Measurements from ENCODE around the gene ELMO2.
"Not testable (repeated sequence)": the region's sequence is repeated elsewhere in the genome, so short reads cannot be mapped to it uniquely, and the experiment has no call there.

ELMO2 gene

GRCh38 chr20:46402331-46402811 lies 4.0 kb downstream of the ELMO2 start:
- no peak for DNase-seq (ENCODE audit: low read depth in 2 of 2)

- DNase-seq (ENCODE audit: low read depth in 2 of 2): no peak
Measured at GRCh38 chr20:46401478-46401860, 4.9 kb downstream of the ELMO2 start.

GRCh38 chr20:46400828-46401477 lies 5.5 kb downstream of the ELMO2 start:
- DNase-seq (ENCODE audit: low read depth in 2 of 2): no peak

- no peak for DNase-seq (ENCODE audit: low read depth in 2 of 2)
Measured at GRCh38 chr20:46400253-46400652, 6.2 kb downstream of the ELMO2 start.

- no peak for DNase-seq (ENCODE audit: low read depth in 2 of 2)
Measured at GRCh38 chr20:46399401-46399800, 7.0 kb downstream of the ELMO2 start.

GRCh38 chr20:46398963-46399362 lies 7.5 kb downstream of the ELMO2 start:
- DNase-seq (ENCODE audit: low read depth in 2 of 2): no peak

GRCh38 chr20:46396052-46396740 lies 10.2 kb downstream of the ELMO2 start:
- no peak for DNase-seq (ENCODE audit: low read depth in 2 of 2)

GRCh38 chr20:46394872-46395760 lies 11.3 kb downstream of the ELMO2 start:
- no peak for DNase-seq (ENCODE audit: low read depth in 2 of 2)

- DNase-seq (ENCODE audit: low read depth in 2 of 2): no peak
Measured at GRCh38 chr20:46393967-46394366, 12.4 kb downstream of the ELMO2 start.

GRCh38 chr20:46388937-46389336 lies 17.5 kb downstream of the ELMO2 start:
- DNase-seq (ENCODE audit: low read depth in 2 of 2): no peak

- no peak for DNase-seq (ENCODE audit: low read depth in 2 of 2)
Measured at GRCh38 chr20:46388201-46388836, 18.1 kb downstream of the ELMO2 start.

GRCh38 chr20:46387054-46387453 lies 19.4 kb downstream of the ELMO2 start:
- DNase-seq (ENCODE audit: low read depth in 2 of 2): not testable (repeated sequence)

GRCh38 chr20:46378412-46379009 lies 27.9 kb downstream of the ELMO2 start:
- no peak for DNase-seq (ENCODE audit: low read depth in 2 of 2)

GRCh38 chr20:46377518-46377917 lies 28.9 kb downstream of the ELMO2 start:
- DNase-seq (ENCODE audit: low read depth in 2 of 2): no peak

- no peak for DNase-seq (ENCODE audit: low read depth in 2 of 2)
Measured at GRCh38 chr20:46376196-46376785, 30.1 kb downstream of the ELMO2 start.

GRCh38 chr20:46375771-46376170 lies 30.6 kb downstream of the ELMO2 start:
- no peak for DNase-seq (ENCODE audit: low read depth in 2 of 2)

- DNase-seq (ENCODE audit: low read depth in 2 of 2): no peak
Measured at GRCh38 chr20:46374383-46374782, 32.0 kb downstream of the ELMO2 start.

- DNase-seq (ENCODE audit: low read depth in 2 of 2): no peak
Measured at GRCh38 chr20:46371656-46372055, 34.8 kb downstream of the ELMO2 start.

- DNase-seq (ENCODE audit: low read depth in 2 of 2): no peak
Measured at GRCh38 chr20:46368902-46369268, 37.5 kb downstream of the ELMO2 start.

- DNase-seq (ENCODE audit: low read depth in 2 of 2): no peak
Measured at GRCh38 chr20:46367967-46368901, 38.2 kb downstream of the ELMO2 start.
